ENCODE data around the gene MEDAG. TPM values are rescaled to one million over a fixed set of nuclear protein-coding genes. Genes with fewer than 3 reads are reported as not detected.

MEDAG gene
- total RNA-seq, 5 donors from 2014 or later (not counting 1 experiment from before 2014, with no cell fraction given): not detected

- POLR2A ChIA-PET: interaction anchor here in 1 of 2 donors (0.6 kb wide), 1 partner anchor 211 kb away, joined by 7 read pairs; no protein-coding TSS in a partner anchor
- Histone ChIP-seq H3K9me3 (no peaks in the 10 kb centered on the region), H3K4me3 (ENCODE audit: control insufficient read depth in 1 of 2, extremely low read depth in 1 of 2, low read length in 1 of 2) (no peak overlapping the region), H3K27ac (ENCODE audit: low read length) (no peak overlapping the region), H3K27me3 (replicated peaks in 1 of 2; ENCODE audit: control insufficient read depth in 2 of 2, extremely low read depth in 1 of 2, insufficient read depth in 2 of 2, low read length in 1 of 2) (peaks cover 9 to 23% of the 10 kb centered on the region in 2 experiments), H3K4me1 (ENCODE audit: control insufficient read depth in 1 of 2, extremely low read depth in 1 of 2, insufficient read depth in 2 of 2, low read length in 2 of 2) (peaks cover 0 to 13% of the 10 kb centered on the region in 2 experiments), H3K36me3 (ENCODE audit: control insufficient read depth in 2 of 2, extremely low read depth in 1 of 2, insufficient read depth in 1 of 2, low read length in 1 of 2) (no peaks in the 10 kb centered on the region)
- DNase-seq: no peak
- no peak overlapping the region for H3K27ac Mint-ChIP-seq
- H3K9me3 Mint-ChIP-seq: no peaks in the 10 kb centered on the region
- CTCF ChIA-PET: no interaction called here
- WGBS (ENCODE audit: insufficient coverage): 67% methylated on average over 4 of the region's 4 CpGs
- H3K4me3 Mint-ChIP-seq: no peak overlapping the region
- H3K27me3 Mint-ChIP-seq: peaks cover 47 to 48% of the 10 kb centered on the region in 2 donors
- H3K4me1 Mint-ChIP-seq: peaks cover 1 to 12% (median 2%) of the 10 kb centered on the region in 3 donors
- ATAC-seq (replicated peaks in 1 of 4): peak in 1 of 4 experiments; percentile 20
- no peaks in the 10 kb centered on the region for H3K36me3 Mint-ChIP-seq
Measured at GRCh38 chr13:30900436-30900835, 5.6 kb upstream of the MEDAG start.

GRCh38 chr13:30900952-30901749 is 4.9 kb upstream of the MEDAG start:
- POLR2A ChIA-PET: interaction anchor here in 1 of 2 donors (0.6 kb wide), 1 partner anchor 211 kb away, joined by 7 read pairs; no protein-coding TSS in a partner anchor
- H3K36me3 Mint-ChIP-seq: no peaks in the 10 kb centered on the region
- Histone ChIP-seq H3K4me3 (ENCODE audit: control insufficient read depth in 1 of 2, extremely low read depth in 1 of 2, low read length in 1 of 2) (no peak overlapping the region), H3K36me3 (ENCODE audit: control insufficient read depth in 2 of 2, extremely low read depth in 1 of 2, insufficient read depth in 1 of 2, low read length in 1 of 2) (no peaks in the 10 kb centered on the region), H3K27ac (ENCODE audit: low read length) (no peak overlapping the region), H3K9me3 (no peaks in the 10 kb centered on the region), H3K4me1 (ENCODE audit: control insufficient read depth in 1 of 2, extremely low read depth in 1 of 2, insufficient read depth in 2 of 2, low read length in 2 of 2) (peaks cover 0 to 13% of the 10 kb centered on the region in 2 experiments), H3K27me3 (replicated peaks in 1 of 2; ENCODE audit: control insufficient read depth in 2 of 2, extremely low read depth in 1 of 2, insufficient read depth in 2 of 2, low read length in 1 of 2) (peaks cover 9 to 28% of the 10 kb centered on the region in 2 experiments)
- peaks cover 47 to 52% of the 10 kb centered on the region in 2 donors for H3K27me3 Mint-ChIP-seq
- DNase-seq (no peak), ATAC-seq (replicated peaks in 1 of 4) (no peak)
- H3K27ac Mint-ChIP-seq: no peak overlapping the region
- H3K9me3 Mint-ChIP-seq: no peaks in the 10 kb centered on the region
- peaks cover 4 to 15% (median 4%) of the 10 kb centered on the region in 3 donors for H3K4me1 Mint-ChIP-seq
- H3K4me3 Mint-ChIP-seq: no peak overlapping the region
- CTCF ChIA-PET: no interaction called here
- WGBS (ENCODE audit: insufficient coverage): no CpG with 5 or more reads among the region's 5 CpGs

DNA sequence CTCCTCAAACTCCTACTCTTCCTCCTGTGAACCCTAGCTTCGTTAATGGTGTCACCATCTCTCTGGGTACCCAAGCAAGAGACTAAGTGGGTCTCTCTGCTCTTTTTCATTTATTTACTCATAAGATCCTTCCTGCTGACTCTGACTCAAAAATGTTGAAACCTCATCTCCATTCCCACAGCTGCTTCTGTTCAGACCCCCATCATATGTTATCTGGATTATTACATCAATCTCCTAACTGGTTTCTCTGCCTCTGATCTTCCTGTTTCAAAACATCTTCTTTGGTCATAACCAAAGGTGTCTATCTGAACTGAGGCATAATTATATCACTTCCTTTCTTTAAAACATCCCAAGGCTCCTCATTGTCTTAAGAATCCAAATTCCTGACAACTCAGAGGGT is 2.0 kb upstream of the MEDAG start:
- H3K4me3 ChIP-seq (ENCODE audit: control insufficient read depth in 1 of 2, extremely low read depth in 1 of 2, low read length in 1 of 2): no peak overlapping the region
- Mint-ChIP-seq H3K27me3 (peaks cover 51 to 62% of the 10 kb centered on the region in 2 donors), H3K9me3 (no peaks in the 10 kb centered on the region), H3K4me3 (no peak overlapping the region), H3K27ac (no peak overlapping the region), H3K36me3 (no peaks in the 10 kb centered on the region), H3K4me1 (peaks cover 6 to 20% (median 9%) of the 10 kb centered on the region in 3 donors)
- no peak for ATAC-seq (replicated peaks in 1 of 4)
- ChIA-PET CTCF (no interaction called here), POLR2A (no interaction called here)
- H3K27ac ChIP-seq (ENCODE audit: low read length): no peak overlapping the region
- 82% methylated on average over 1 of the region's 1 CpG for WGBS (ENCODE audit: insufficient coverage)
- peaks cover 5 to 8% of the 10 kb centered on the region in 2 experiments for H3K4me1 ChIP-seq (ENCODE audit: control insufficient read depth in 1 of 2, extremely low read depth in 1 of 2, insufficient read depth in 2 of 2, low read length in 2 of 2)
- DNase-seq: no peak
- H3K9me3 ChIP-seq: no peaks in the 10 kb centered on the region
- no peaks in the 10 kb centered on the region for H3K36me3 ChIP-seq (ENCODE audit: control insufficient read depth in 2 of 2, extremely low read depth in 1 of 2, insufficient read depth in 1 of 2, low read length in 1 of 2)
- H3K27me3 ChIP-seq (replicated peaks in 1 of 2; ENCODE audit: control insufficient read depth in 2 of 2, extremely low read depth in 1 of 2, insufficient read depth in 2 of 2, low read length in 1 of 2): peaks cover 9 to 38% of the 10 kb centered on the region in 2 experiments

DNA sequence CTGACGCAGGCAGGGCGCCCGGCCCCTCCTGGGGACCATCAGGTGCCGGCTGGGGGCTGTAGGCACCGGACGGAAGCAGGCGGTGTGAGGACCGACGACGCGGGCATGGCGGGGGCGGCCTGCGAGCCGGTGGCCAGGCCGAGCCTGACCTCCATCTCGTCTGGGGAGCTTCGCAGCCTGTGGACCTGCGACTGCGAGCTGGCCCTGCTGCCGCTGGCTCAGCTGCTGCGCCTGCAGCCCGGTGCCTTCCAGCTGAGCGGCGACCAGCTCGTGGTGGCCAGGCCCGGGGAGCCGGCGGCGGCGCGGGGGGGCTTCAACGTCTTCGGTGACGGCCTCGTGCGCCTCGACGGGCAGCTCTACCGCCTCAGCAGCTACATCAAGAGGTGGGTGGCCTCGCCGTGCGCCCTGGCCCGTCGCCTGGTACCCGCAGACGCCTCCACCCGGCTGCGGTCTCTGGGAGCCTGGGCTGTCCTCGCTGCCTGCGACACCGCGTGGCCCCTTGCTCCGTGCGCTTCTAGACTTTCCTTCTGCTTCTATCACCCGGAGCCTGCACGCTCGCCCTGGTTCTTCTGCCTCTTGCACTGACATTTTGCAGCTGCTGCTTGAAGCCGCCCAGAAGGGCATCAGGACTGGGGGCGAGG is 460 bp downstream of the MEDAG start:
- peaks cover 2 to 5% of the 10 kb centered on the region in 2 experiments for H3K4me1 ChIP-seq (ENCODE audit: control insufficient read depth in 1 of 2, extremely low read depth in 1 of 2, insufficient read depth in 2 of 2, low read length in 2 of 2)
- no peaks in the 10 kb centered on the region for H3K9me3 Mint-ChIP-seq
- WGBS (ENCODE audit: insufficient coverage): 8% methylated on average over 60 of the region's 60 CpGs
- no peak overlapping the region for H3K4me3 ChIP-seq (ENCODE audit: control insufficient read depth in 1 of 2, extremely low read depth in 1 of 2, low read length in 1 of 2)
- no peaks in the 10 kb centered on the region for H3K36me3 Mint-ChIP-seq
- H3K36me3 ChIP-seq (ENCODE audit: control insufficient read depth in 2 of 2, extremely low read depth in 1 of 2, insufficient read depth in 1 of 2, low read length in 1 of 2): no peaks in the 10 kb centered on the region
- ATAC-seq (replicated peaks in 1 of 4) (no peak), DNase-seq (no peak)
- CTCF ChIA-PET: no interaction called here
- peak overlapping the region in 1 of 3 donors; percentile 27 for H3K4me3 Mint-ChIP-seq
- H3K27me3 ChIP-seq (replicated peaks in 1 of 2; ENCODE audit: control insufficient read depth in 2 of 2, extremely low read depth in 1 of 2, insufficient read depth in 2 of 2, low read length in 1 of 2): peaks cover 9 to 45% of the 10 kb centered on the region in 2 experiments
- H3K4me1 Mint-ChIP-seq: peaks cover 6 to 14% (median 9%) of the 10 kb centered on the region in 3 donors
- POLR2A ChIA-PET: no interaction called here
- H3K27ac Mint-ChIP-seq: no peak overlapping the region
- no peaks in the 10 kb centered on the region for H3K9me3 ChIP-seq
- no peak overlapping the region for H3K27ac ChIP-seq (ENCODE audit: low read length)
- peaks cover 52 to 58% of the 10 kb centered on the region in 2 donors for H3K27me3 Mint-ChIP-seq

- no peak for DNase-seq
- H3K4me3 Mint-ChIP-seq: peak overlapping the region in 1 of 3 donors; percentile 27
- ChIA-PET CTCF (no interaction called here), POLR2A (no interaction called here)
- no peaks in the 10 kb centered on the region for H3K9me3 Mint-ChIP-seq
- Histone ChIP-seq H3K4me1 (ENCODE audit: control insufficient read depth in 1 of 2, extremely low read depth in 1 of 2, insufficient read depth in 2 of 2, low read length in 2 of 2) (peaks cover 2 to 5% of the 10 kb centered on the region in 2 experiments), H3K36me3 (ENCODE audit: control insufficient read depth in 2 of 2, extremely low read depth in 1 of 2, insufficient read depth in 1 of 2, low read length in 1 of 2) (no peaks in the 10 kb centered on the region), H3K27me3 (replicated peaks in 1 of 2; ENCODE audit: control insufficient read depth in 2 of 2, extremely low read depth in 1 of 2, insufficient read depth in 2 of 2, low read length in 1 of 2) (peaks cover 9 to 45% of the 10 kb centered on the region in 2 experiments), H3K9me3 (no peaks in the 10 kb centered on the region), H3K4me3 (ENCODE audit: control insufficient read depth in 1 of 2, extremely low read depth in 1 of 2, low read length in 1 of 2) (no peak overlapping the region), H3K27ac (ENCODE audit: low read length) (no peak overlapping the region)
- no peak overlapping the region for H3K27ac Mint-ChIP-seq
- H3K4me1 Mint-ChIP-seq: peaks cover 6 to 14% (median 9%) of the 10 kb centered on the region in 3 donors
- WGBS (ENCODE audit: insufficient coverage): 59% methylated on average over 8 of the region's 10 CpGs
- peaks cover 52 to 59% of the 10 kb centered on the region in 2 donors for H3K27me3 Mint-ChIP-seq
- no peak for ATAC-seq (replicated peaks in 1 of 4)
- no peaks in the 10 kb centered on the region for H3K36me3 Mint-ChIP-seq
Measured at GRCh38 chr13:30907121-30907861, 1.2 kb downstream of the MEDAG start.

DNA sequence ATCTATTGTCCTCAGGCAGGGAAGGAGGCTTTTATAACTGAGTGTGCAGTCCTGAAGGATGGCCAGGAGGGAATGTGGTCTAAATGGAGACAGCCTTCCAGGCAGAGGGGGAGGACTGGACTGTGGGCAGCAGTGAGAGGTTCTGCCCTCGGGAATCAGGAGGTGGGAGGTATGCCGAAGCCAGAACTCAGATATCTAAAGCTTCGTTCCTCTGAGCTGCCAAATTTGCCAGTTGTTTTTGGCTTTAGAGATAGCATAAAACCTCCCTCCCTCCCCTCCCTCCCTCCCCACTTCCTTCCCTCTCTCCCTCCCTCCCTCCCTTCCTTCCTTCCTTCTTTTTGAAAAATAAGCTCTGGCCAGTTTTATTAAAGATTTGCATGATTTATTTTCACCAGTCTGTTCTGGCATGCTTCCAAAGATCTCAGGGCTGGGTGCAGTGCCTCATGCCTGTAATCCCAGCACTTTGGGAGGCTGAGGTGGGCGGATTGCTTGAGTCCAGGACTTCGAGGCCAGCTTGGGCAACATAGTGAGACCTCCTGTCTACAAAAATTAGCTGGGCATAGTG is 2.4 kb downstream of the MEDAG start:
- Mint-ChIP-seq H3K4me3 (no peak overlapping the region), H3K27ac (no peak overlapping the region), H3K36me3 (no peaks in the 10 kb centered on the region), H3K9me3 (no peaks in the 10 kb centered on the region), H3K4me1 (peaks cover 6 to 14% (median 9%) of the 10 kb centered on the region in 3 donors), H3K27me3 (peaks cover 46 to 48% of the 10 kb centered on the region in 2 donors)
- ChIA-PET CTCF (no interaction called here), POLR2A (no interaction called here)
- H3K4me3 ChIP-seq (ENCODE audit: control insufficient read depth in 1 of 2, extremely low read depth in 1 of 2, low read length in 1 of 2): no peak overlapping the region
- ATAC-seq (replicated peaks in 1 of 4) (no peak), DNase-seq (no peak)
- 57% methylated on average over 2 of the region's 5 CpGs for whole genome bisulfite sequencing (ENCODE audit: insufficient coverage)
- H3K27me3 ChIP-seq (replicated peaks in 1 of 2; ENCODE audit: control insufficient read depth in 2 of 2, extremely low read depth in 1 of 2, insufficient read depth in 2 of 2, low read length in 1 of 2): peaks cover 8 to 43% of the 10 kb centered on the region in 2 experiments
- H3K36me3 ChIP-seq (ENCODE audit: control insufficient read depth in 2 of 2, extremely low read depth in 1 of 2, insufficient read depth in 1 of 2, low read length in 1 of 2): no peaks in the 10 kb centered on the region
- peaks cover 2 to 5% of the 10 kb centered on the region in 2 experiments for H3K4me1 ChIP-seq (ENCODE audit: control insufficient read depth in 1 of 2, extremely low read depth in 1 of 2, insufficient read depth in 2 of 2, low read length in 2 of 2)
- no peaks in the 10 kb centered on the region for H3K9me3 ChIP-seq
- H3K27ac ChIP-seq (ENCODE audit: low read length): no peak overlapping the region
